ENCODE data around the gene ACVRL1.

ACVRL1 gene

DNA sequence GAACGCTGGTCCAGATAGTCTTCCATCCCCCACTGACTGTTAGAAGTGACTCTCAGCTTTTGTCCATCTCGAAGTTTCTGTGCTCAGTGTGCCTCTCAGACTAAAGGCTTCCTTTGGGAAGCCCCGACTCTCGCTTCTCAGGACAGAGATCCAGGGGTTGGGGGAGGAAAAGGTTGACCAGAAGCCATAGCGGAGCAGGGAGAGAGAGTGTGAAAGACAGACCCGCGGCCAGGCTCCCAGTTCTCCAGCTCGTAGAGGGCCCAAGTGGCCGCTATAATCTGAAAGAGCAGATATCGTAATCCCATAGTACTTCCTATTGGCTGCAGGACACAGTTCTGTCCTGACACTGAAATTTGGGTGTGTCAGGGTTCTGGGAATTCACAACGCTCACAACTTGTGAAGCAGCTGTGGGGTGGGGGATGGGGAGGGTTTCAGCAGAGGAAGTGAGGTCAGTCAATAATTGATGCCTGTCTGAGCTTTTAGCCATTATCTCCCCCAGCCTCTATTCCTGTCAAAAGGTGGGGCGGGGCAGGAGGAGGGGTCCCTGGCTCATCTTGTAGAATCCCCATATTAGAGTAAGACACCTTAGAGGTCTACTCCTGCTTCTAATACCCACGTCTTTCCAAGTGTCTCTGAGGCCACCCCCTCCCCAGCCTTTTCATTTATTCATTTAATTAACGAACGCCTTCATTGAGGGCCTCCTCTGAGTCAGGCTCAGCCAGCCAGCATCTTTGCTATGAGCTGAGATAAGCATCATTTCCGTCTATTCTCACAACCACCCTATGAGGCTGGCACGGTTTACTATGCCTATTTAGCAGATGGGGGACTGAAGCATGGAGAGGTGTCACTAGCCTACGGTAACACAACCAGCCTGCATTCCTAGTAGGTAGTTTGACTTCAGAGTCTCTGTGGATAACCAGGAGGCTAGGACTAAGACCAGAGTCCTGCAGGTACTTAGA is 1.6 kb upstream of the ACVRL1 start:
- DNase-seq (ENCODE audit: low read depth), result no peak
- TF ChIP-seq, protein P1, sequence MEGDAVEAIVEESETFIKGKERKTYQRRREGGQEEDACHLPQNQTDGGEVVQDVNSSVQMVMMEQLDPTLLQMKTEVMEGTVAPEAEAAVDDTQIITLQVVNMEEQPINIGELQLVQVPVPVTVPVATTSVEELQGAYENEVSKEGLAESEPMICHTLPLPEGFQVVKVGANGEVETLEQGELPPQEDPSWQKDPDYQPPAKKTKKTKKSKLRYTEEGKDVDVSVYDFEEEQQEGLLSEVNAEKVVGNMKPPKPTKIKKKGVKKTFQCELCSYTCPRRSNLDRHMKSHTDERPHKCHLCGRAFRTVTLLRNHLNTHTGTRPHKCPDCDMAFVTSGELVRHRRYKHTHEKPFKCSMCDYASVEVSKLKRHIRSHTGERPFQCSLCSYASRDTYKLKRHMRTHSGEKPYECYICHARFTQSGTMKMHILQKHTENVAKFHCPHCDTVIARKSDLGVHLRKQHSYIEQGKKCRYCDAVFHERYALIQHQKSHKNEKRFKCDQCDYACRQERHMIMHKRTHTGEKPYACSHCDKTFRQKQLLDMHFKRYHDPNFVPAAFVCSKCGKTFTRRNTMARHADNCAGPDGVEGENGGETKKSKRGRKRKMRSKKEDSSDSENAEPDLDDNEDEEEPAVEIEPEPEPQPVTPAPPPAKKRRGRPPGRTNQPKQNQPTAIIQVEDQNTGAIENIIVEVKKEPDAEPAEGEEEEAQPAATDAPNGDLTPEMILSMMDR (IDR thresholded peaks at IDR 0.05; ENCODE audit: insufficient read depth, low read depth, low read length, missing control alignments), result no peak
- H3K4me3 ChIP-seq (ENCODE audit: low read length), result no peak overlapping the region

DNA sequence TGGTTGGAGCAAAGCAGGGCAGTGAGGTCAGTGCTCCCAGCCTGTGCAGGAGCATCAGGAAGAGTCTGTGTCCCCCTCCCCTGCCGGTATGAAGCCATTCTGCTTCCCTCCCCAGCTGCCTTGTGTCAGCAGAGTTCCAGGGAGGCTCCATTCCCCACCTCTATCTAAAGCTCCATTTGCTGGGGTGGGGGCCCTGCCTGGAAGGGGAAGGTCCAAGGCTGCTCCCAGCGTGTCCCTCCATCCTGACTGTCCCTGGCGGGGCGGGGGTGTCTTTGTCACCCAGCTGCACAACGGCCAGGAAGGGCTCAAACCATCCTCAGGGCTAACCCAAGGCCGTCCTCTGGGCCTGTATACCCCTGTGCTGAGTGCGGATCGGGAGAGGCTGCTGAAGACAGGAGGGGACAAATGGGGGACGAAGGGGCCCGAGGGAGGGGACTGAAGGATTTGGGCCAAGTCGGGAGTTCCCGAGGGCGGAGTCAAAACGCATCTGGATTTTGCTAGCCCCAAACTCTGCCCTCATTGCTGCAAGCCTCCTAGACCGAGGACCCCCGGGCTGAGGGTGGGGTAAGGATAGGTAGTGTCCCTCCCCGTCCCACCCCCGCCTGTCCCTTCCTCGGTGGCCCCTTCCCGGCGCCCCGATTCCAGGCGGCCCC is 748 bp upstream of the ACVRL1 start:
- H3K4me3 ChIP-seq (ENCODE audit: low read length), result no peak overlapping the region
- TF ChIP-seq, protein P1 (IDR thresholded peaks at IDR 0.05; ENCODE audit: insufficient read depth, low read depth, low read length, missing control alignments), result no peak
- DNase-seq (ENCODE audit: low read depth), result no peak

DNA sequence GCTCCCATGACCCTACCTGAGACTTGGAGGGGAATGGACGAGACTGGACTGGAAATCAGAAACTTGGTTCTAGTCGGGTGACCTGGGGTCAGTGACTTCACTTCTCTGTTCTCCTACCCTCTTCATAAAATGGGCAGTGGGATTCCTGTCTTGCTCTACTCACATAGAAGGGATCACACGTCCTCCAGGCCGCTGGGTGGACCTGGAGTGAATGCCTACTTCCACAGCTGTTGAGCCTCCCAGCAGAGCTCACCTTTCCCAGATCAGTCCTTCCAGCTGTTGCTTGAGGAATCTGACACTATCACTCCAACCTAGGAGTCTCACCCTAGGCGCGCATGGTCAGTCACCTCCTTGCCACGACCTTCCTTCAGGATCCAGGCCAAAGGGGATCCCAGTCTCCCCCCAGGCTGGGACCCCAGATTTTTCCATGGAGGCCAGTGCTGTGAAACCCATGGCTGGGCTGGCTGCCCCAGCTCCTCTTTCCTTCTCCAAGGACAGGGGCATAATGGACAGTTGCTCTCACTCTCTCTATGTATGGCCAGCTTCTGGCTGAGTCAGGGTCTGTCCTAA is 637 bp downstream of the ACVRL1 start:
- no peak for DNase-seq (ENCODE audit: low read depth)
- no peak overlapping the region for H3K4me3 ChIP-seq (ENCODE audit: low read length)
- TF ChIP-seq, protein P1 (IDR thresholded peaks at IDR 0.05; ENCODE audit: insufficient read depth, low read depth, low read length, missing control alignments), result no peak

DNA sequence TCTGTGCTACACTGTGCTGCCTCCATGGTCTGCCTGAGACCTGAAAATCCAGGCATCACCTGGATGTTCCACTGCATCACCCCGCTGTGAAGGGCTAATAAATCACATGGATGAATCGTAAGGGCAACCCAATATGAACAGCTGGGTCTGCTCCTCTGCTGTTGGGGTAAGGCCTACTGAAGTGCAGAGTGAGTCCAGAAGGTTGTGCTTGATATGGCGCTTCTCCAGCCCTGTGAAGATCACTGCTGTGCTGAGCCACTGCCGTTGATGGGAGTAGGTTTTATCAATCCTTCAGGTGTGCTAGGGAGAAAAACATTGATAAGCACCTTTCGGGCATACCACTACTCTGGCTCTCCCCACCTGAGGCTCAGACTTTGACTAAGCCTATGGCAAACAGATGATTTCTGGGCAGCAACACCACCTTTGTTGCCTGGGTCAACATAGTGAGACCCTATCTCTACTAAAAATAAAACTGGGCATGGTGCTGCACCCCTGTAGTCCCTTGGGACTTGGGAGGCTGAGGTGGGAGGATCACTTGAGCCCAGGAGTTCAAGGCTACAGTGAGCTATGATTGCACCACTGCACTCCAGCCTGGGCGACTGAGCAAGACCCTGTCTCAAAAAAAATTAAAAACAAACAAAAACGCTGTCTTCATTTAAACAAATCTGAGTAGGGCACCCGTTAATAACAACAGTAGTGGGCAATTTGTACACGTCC is 1.7 kb downstream of the ACVRL1 start:
- no peak overlapping the region for H3K4me3 ChIP-seq (ENCODE audit: low read length)
- TF ChIP-seq, protein P1 (IDR thresholded peaks at IDR 0.05; ENCODE audit: insufficient read depth, low read depth, low read length, missing control alignments), result no peak

DNA sequence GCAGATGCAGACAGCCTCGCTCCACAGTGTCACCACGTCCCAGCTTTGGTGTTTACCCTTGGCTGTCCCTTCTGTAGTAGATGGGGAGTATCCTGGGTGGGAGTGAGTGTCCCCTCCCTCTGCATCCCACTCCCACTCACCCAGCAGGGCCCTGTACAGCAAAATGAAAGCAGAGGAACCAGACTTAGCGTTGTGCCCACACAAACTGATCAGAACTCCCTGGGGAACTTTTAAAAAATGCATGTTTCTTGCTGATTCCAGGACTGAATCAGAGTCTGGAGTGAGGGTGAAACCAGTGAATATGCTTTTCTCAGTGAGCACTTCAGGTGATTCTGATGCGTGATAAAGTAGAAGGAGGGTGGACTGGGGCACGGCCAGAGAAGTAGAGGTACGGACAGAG is 2.9 kb downstream of the ACVRL1 start:
- no peak for DNase-seq (ENCODE audit: low read depth)
- TF ChIP-seq, protein P1 (IDR thresholded peaks at IDR 0.05; ENCODE audit: insufficient read depth, low read depth, low read length, missing control alignments), result no peak
- H3K4me3 ChIP-seq (ENCODE audit: low read length), result no peak overlapping the region

More for the DNA sequence above, 1.7 kb downstream of the ACVRL1 start:
- no peak for DNase-seq (ENCODE audit: low read depth)

DNA sequence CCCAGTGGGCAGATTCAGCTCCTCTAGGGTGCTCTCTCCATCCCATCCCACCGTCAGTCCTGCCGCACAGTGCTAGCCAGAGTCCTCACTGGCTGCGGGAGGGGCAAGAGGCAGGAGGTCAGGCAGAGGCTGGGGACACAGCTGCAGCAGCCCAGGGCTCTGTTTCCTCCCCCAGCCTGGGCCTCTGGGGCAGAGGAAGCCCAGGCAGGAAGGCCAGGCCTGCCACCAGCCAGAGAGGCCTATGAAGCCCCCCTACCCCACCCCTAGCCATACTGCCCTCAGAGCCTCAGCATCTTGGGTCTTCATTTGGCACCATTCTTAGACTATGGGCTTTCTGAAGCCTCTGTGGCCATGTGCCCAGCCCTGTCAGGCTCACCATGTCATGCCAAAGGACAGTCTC is 3.4 kb downstream of the ACVRL1 start:
- DNase-seq (ENCODE audit: low read depth), result no peak
- H3K4me3 ChIP-seq (ENCODE audit: low read length), result no peak overlapping the region
- TF ChIP-seq, protein P1 (IDR thresholded peaks at IDR 0.05; ENCODE audit: insufficient read depth, low read depth, low read length, missing control alignments), result no peak
